A549 (cell line): ENCODE measurements around the gene COL19A1. TPM values are rescaled to one million over a fixed set of nuclear protein-coding genes. Genes with fewer than 3 reads are reported as not detected.

Source experiments
- ATAC-seq, 2 experiments: fragments of 200-7000 bp in 1 of 2; fragments of >200 bp in 1 of 2; cut with Nextera tagmentation in 1 of 2; cut with Tn5 transposase in 1 of 2; 3 replicates each; pipeline versions ENCODE4 v1.8.0 to v1.9.1; 2018 to 2020; ENCODE audit warnings: mild to moderate bottlenecking in 1 of 2, moderate library complexity in 1 of 2
- CTCF ChIA-PET: fragments of 300-600 bp; sonication (Branson Sonifier 250); formaldehyde crosslinking; extraction: SDS; loops from one replicate; lab custom pipeline; 2021; ENCODE audit warnings: antibody characterized with exemption, inconsistent platforms; lab: Yijun Ruan, JAX
- POLR2A ChIA-PET: fragments of 350-600 bp; formaldehyde crosslinking; extraction: SDS; loops from one replicate; lab custom pipeline; 2021; ENCODE audit warnings: antibody characterized with exemption, inconsistent platforms; lab: Yijun Ruan, JAX
- DNase-seq, 2 experiments: peaks; one replicate each; pipeline versions ENCODE4 v3.0.0 to v3.0.0-alpha.2; 2011 to 2016; ENCODE audit warnings: low read depth in 1 of 2, low spot score in 1 of 2
- FAIRE-seq: peaks from 2 replicates; lab custom pipeline; 2011; peaks lifted over from hg19 to GRCh38; lab: Jason Lieb, UNC
- H3K27ac ChIP-seq, 2 experiments: fragments of >200 bp; sonication (Bioruptor Twin); formaldehyde crosslinking; 3 replicates each; pipeline ENCODE4 v1.5.1; 2016 to 2017
- H3K4me1 ChIP-seq: fragments of >200 bp; sonication (Bioruptor Twin); formaldehyde crosslinking; 3 replicates; pipeline ENCODE4 v1.6.1; 2016
- H3K4me2 ChIP-seq: fragments of >200 bp; sonication (Bioruptor Twin); formaldehyde crosslinking; 3 replicates; pipeline ENCODE4 v1.6.1; 2016
- H3K4me3 ChIP-seq: fragments of >200 bp; sonication (Bioruptor Twin); formaldehyde crosslinking; 3 replicates; pipeline ENCODE4 v1.5.1; 2016
- H3K9me3 ChIP-seq: fragments of >200 bp; sonication (Bioruptor Twin); formaldehyde crosslinking; 3 replicates; pipeline ENCODE4 v1.6.1; 2016
- CBX2 ChIP-seq: fragments of 200-600 bp; sonication (generic); IDR thresholded peaks from 2 replicates; pipeline ENCODE4 v1.6.1; 2016; ENCODE audit warnings: low read depth, mild to moderate bottlenecking, borderline replicate concordance
- CBX8 ChIP-seq: fragments of 200-600 bp; sonication (generic); IDR thresholded peaks from 2 replicates; pipeline ENCODE4 v1.6.1; 2016
- CEBPB ChIP-seq, 2 experiments: fragments of >200 bp in 1 of 2; sonication (Bioruptor Twin) in 1 of 2; formaldehyde crosslinking in 1 of 2; IDR thresholded peaks; 2 replicates each; pipeline ENCODE4 v1.6.1; 2012 to 2016
- CHD2 ChIP-seq: fragments of 150-350 bp; IDR thresholded peaks from 2 replicates; pipeline ENCODE4 v1.6.1; 2014; ENCODE audit warnings: low read length; ENCODE audit not compliant: partially characterized antibody
- EP300 ChIP-seq, 2 experiments: fragments of >200 bp; sonication (Bioruptor Twin); formaldehyde crosslinking; IDR thresholded peaks; 2 replicates in 1 of 2; 3 replicates in 1 of 2; pipeline ENCODE4 v1.6.1; 2016 to 2017
- ESRRA ChIP-seq: fragments of 150-350 bp; IDR thresholded peaks from 2 replicates; pipeline ENCODE4 v1.6.1; 2014; ENCODE audit warnings: mild to moderate bottlenecking, low read length, borderline replicate concordance
- FOSB ChIP-seq: fragments of 250-450 bp; sonication (Bioruptor Pico); IDR thresholded peaks from 2 replicates; pipeline ENCODE4 v1.5.0; 2020; ENCODE audit warnings: mild to moderate bottlenecking, moderate library complexity
- HDAC2 ChIP-seq: fragments of 200-600 bp; sonication (generic); IDR thresholded peaks from 2 replicates; pipeline ENCODE4 v1.6.1; 2016
- HOXB13 ChIP-seq: fragments of 250-450 bp; sonication (Bioruptor Pico); IDR thresholded peaks from 2 replicates; pipeline ENCODE4 v1.5.0; 2020; ENCODE audit warnings: low read depth, mild to moderate bottlenecking, moderate library complexity
- JUN ChIP-seq, 2 experiments: fragments of >200 bp; sonication (Bioruptor Twin); formaldehyde crosslinking; IDR thresholded peaks; 2 replicates in 1 of 2; 3 replicates in 1 of 2; pipeline ENCODE4 v1.6.1; 2016 to 2017
- KDM1A ChIP-seq: fragments of 200-600 bp; sonication (generic); IDR thresholded peaks from 2 replicates; pipeline ENCODE4 v1.6.1; 2016; ENCODE audit warnings: low read depth, mild to moderate bottlenecking
- KDM5A ChIP-seq: fragments of 200-600 bp; sonication (generic); IDR thresholded peaks from 2 replicates; pipeline ENCODE4 v1.6.1; 2016; ENCODE audit warnings: antibody characterized with exemption, mild to moderate bottlenecking
- MAFK ChIP-seq: fragments of 450-650 bp; IDR thresholded peaks from 2 replicates; pipeline ENCODE4 v1.6.1; 2014; ENCODE audit not compliant: partially characterized antibody
- PHF8 ChIP-seq: fragments of 200-600 bp; sonication (generic); IDR thresholded peaks from 2 replicates; pipeline ENCODE4 v1.6.1; 2016; ENCODE audit warnings: low read depth, mild to moderate bottlenecking, antibody characterized with exemption, moderate library complexity, borderline replicate concordance
- POLR2A ChIP-seq: IDR thresholded peaks from 2 replicates; pipeline ENCODE4 v1.6.1; 2012; ENCODE audit warnings: mild to moderate bottlenecking, low read length
- POLR2AphosphoS2 ChIP-seq: conservative IDR thresholded peaks from 2 replicates; pipeline ENCODE4 v1.6.1; 2012; ENCODE audit warnings: low read length, improper control_type of control experiment, inconsistent platforms
- TFCP2L1 ChIP-seq: fragments of 250-450 bp; sonication (Bioruptor Pico); IDR thresholded peaks from 2 replicates; pipeline ENCODE4 v1.5.0; 2021; ENCODE audit warnings: mild to moderate bottlenecking
- ZC3H11A ChIP-seq: fragments of 450-650 bp; IDR thresholded peaks from 2 replicates; pipeline ENCODE4 v1.6.1; 2014; ENCODE audit warnings: antibody characterized with exemption, mild to moderate bottlenecking
- ZNF302 ChIP-seq: fragments of 250-450 bp; sonication (Bioruptor Pico); IDR thresholded peaks from 2 replicates; pipeline ENCODE4 v1.9.0; 2021; ENCODE audit warnings: inconsistent platforms, mild to moderate bottlenecking, moderate library complexity
- ZSCAN20 ChIP-seq: fragments of 250-450 bp; sonication (Bioruptor Pico); IDR thresholded peaks from 2 replicates; pipeline ENCODE4 v1.8.0; 2022; ENCODE audit warnings: mild to moderate bottlenecking, moderate library complexity
- WGBS: methylation state at CpG from one replicate; pipeline ENCODE4 v1.1.6; 2017; ENCODE audit errors: missing lambda C conversion rate; 5-methylcytosine and 5-hydroxymethylcytosine counted together
- polyA plus RNA-seq, 4 experiments: library from polyadenylated mRNA; depleted of rRNA in 3 of 4; stranded (reverse); fragments of >200 nt; fragmentation: RNase III in 1 of 4; extraction: RNeasy Plus Mini Kit Qiagen cat#74134 plus additional on column Dnase treatment in 1 of 4; gene quantifications; 2 replicates in 3 of 4; 3 replicates in 1 of 4; pipeline ENCODE4 v1.2.3, GENCODE V29; 2011 to 2017
- TF ChIP-seq, protein P1 (sequence below): IDR thresholded peaks from 2 replicates; pipeline ENCODE4 v1.6.1; 2012; ENCODE audit warnings: low read depth, borderline replicate concordance
- TF ChIP-seq, protein P2 (sequence below): IDR thresholded peaks from 2 replicates; pipeline ENCODE4 v1.6.1; 2012
- TF ChIP-seq, protein P3 (sequence below): fragments of >200 bp; sonication (Bioruptor Twin); formaldehyde crosslinking; IDR thresholded peaks from 3 replicates; pipeline ENCODE4 v1.6.1; 2016
- TF ChIP-seq, protein P4 (sequence below): fragments of >200 bp; sonication (Bioruptor Twin); formaldehyde crosslinking; IDR thresholded peaks from 2 replicates; pipeline ENCODE4 v1.6.1; 2016
- TF ChIP-seq, protein P5 (sequence below): fragments of 200-600 bp; sonication (generic); IDR thresholded peaks from 2 replicates; pipeline ENCODE4 v1.6.1; 2016; ENCODE audit warnings: antibody characterized with exemption, mild to moderate bottlenecking, moderate library complexity

The COL19A1 gene
- polyA plus RNA-seq, 2 of the 4 experiments (the other 2 are of a cell fraction) = not detected

DNA sequence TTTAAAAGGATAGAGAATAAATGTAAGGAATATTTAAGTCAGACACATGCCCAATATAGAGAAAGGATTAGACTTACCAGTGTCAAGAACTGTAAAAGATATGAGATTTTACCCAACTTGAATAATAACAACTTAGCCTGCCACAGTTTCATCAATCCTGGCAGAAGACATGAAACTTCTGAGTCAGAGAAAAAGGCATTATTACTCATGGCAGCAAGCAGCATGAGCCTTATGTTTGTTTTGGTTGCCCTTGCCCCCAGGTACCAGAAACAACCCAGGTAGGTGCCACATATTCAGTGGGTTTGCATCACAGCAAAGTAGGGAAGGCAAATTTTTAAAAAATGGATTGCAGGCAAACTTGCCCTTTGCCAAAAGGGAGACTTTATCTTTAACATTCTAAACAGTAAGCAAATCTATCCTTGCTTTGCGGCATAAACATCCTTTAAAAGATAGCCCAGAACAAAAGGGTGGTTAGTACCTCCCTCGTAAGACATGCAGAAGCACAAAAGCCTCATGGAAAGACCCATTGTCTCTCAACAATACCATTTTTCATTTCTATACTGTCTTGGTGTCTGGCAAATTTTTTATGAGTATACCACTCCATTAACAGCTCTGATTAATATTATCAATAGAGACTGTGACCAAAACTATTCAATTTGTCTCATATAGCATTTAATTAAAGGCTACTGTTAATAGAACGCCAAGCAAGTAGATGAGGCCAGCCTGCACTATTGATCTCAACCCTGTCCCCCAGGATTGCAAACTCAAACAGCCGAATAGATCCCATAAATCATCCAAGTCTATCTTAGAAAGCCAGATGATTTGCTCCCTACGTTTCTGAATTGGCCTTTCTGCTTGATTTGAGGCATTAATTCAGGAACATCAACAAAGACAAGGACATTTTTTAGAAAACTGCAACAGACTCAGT is 185.1 kb downstream of the COL19A1 start:
- DNase-seq (no peak), FAIRE-seq (no peak), ATAC-seq (no peak)
- POLR2A ChIA-PET = no interaction called here
- WGBS = 8% methylated on average over 5 of the region's 5 CpGs
- Histone ChIP-seq H3K4me3 (no peak overlapping the region), H3K4me2 (no peak overlapping the region), H3K9me3 (no peaks in the 10 kb centered on the region), H3K4me1 (no peaks in the 10 kb centered on the region), H3K27ac (no peak overlapping the region)
- TF ChIP-seq POLR2AphosphoS2 (no peak), KDM1A (no peak), FOSB (no peak)
- CTCF ChIA-PET = no interaction called here

DNA sequence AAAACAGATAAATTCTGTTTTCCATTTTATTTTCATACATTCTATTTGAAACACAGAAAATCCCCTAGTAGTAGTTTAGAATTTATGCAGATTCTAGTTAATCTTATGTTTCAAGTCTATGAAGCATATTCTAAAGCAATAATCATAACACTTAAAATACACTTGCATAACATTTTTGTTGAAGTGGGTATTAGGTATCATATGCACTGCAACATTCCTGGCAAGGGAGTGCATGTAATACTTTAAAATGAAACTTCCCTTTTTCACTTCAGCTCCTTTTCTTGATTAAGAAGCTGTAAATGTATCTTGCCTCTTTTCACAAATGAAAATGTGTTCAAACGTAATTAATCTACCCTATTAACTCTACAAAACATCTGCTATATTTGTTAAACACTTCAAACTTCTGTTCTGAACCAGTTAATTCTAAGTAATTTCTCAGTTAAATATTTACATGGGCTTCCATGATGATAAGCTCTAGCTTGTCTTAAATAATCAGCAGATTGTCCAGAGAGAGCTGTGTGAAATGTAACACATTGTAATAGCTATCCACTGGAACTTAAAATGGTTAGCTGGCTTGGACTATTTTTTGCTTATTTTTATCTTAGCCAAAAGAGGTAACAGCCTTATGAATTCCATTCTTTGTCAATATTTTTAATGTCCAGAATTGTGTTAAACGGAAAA is 192.8 kb downstream of the COL19A1 start:
- ChIA-PET CTCF (no interaction called here), POLR2A (no interaction called here)
- FAIRE-seq = no peak
- no peak for ATAC-seq
- Histone ChIP-seq H3K4me2 (no peak overlapping the region), H3K27ac (no peak overlapping the region), H3K4me1 (no peaks in the 10 kb centered on the region), H3K4me3 (no peak overlapping the region), H3K9me3 (no peaks in the 10 kb centered on the region)
- TF ChIP-seq ESRRA (no peak), EP300 (IDR thresholded peaks at IDR 0.05) (no peak), ZSCAN20 (CRISPR knock-in tag) (no peak), HOXB13 (CRISPR knock-in tag) (no peak), PHF8 (no peak), CBX2 (no peak)
- DNase-seq = no peak
- 2% methylated on average over 2 of the region's 2 CpGs for WGBS

DNA sequence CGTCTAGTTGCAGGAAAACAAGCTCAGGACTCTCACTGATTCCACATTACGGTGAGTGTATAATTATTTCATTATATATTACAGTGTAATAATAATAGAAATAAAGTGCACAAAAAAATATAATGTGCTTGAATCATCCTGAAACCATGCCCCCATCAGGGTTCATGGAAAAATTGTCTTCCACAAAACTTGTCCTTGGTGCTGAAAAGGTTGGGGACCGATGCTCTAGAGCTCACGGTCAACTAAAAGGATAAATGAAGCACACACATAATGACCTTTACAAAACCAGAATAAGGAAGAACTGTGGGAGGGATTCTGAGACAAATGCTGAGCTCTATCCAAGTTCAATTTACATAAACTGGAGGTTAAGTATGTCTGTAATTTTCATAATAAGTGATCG is 194.3 kb downstream of the COL19A1 start:
- H3K27ac ChIP-seq = no peak overlapping the region
- CTCF ChIA-PET = no interaction called here
- FAIRE-seq = no peak
- WGBS = 48% methylated on average over 5 of the region's 5 CpGs
- H3K4me3 ChIP-seq = no peak overlapping the region
- H3K4me2 ChIP-seq = no peak overlapping the region
- ATAC-seq = no peak
- POLR2A ChIA-PET = no interaction called here
- TF ChIP-seq POLR2A = no peak
- TF ChIP-seq CBX8 = no peak
- TF ChIP-seq TFCP2L1 = no peak
- no peak for TF ChIP-seq ZNF302 (CRISPR knock-in tag)
- TF ChIP-seq, protein P1, sequence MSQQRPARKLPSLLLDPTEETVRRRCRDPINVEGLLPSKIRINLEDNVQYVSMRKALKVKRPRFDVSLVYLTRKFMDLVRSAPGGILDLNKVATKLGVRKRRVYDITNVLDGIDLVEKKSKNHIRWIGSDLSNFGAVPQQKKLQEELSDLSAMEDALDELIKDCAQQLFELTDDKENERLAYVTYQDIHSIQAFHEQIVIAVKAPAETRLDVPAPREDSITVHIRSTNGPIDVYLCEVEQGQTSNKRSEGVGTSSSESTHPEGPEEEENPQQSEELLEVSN = no peak
- TF ChIP-seq KDM5A = no peak
- TF ChIP-seq CEBPB (IDR thresholded peaks at IDR 0.05) = no peak
- no peak for TF ChIP-seq HDAC2
- TF ChIP-seq, protein P2, sequence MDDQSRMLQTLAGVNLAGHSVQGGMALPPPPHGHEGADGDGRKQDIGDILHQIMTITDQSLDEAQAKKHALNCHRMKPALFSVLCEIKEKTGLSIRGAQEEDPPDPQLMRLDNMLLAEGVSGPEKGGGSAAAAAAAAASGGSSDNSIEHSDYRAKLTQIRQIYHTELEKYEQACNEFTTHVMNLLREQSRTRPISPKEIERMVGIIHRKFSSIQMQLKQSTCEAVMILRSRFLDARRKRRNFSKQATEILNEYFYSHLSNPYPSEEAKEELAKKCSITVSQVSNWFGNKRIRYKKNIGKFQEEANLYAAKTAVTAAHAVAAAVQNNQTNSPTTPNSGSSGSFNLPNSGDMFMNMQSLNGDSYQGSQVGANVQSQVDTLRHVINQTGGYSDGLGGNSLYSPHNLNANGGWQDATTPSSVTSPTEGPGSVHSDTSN = no peak
- TF ChIP-seq, all 56 proteins: peak for 0
- Histone ChIP-seq H3K9me3 (no peaks in the 10 kb centered on the region), H3K4me1 (no peaks in the 10 kb centered on the region)
- no peak for DNase-seq

DNA sequence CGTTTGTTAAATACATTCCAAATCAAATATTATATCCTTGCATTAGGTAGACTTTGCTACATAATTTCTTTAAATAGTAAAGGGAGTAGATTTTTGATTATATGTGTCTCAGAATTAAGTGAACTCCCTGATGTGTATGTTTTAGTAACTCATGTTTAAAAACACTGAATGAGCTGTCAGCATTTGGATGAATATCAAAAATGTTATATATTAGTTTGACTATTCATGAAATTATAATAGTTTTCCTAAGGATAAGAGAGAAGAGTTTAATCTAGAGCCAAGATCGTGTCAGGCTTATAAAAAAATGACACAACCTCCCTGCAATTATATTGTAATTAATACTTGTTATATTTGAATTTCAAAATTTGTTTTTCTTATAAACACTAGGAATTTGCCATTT is 195.2 kb downstream of the COL19A1 start:
- FAIRE-seq = no peak
- Histone ChIP-seq H3K9me3 (no peaks in the 10 kb centered on the region), H3K4me1 (no peaks in the 10 kb centered on the region), H3K4me2 (no peak overlapping the region), H3K27ac (no peak overlapping the region), H3K4me3 (no peak overlapping the region)
- POLR2A ChIA-PET = no interaction called here
- ATAC-seq = no peak
- CTCF ChIA-PET = no interaction called here
- WGBS = 27% methylated on average over 2 of the region's 2 CpGs
- DNase-seq = no peak
- TF ChIP-seq, protein P3, sequence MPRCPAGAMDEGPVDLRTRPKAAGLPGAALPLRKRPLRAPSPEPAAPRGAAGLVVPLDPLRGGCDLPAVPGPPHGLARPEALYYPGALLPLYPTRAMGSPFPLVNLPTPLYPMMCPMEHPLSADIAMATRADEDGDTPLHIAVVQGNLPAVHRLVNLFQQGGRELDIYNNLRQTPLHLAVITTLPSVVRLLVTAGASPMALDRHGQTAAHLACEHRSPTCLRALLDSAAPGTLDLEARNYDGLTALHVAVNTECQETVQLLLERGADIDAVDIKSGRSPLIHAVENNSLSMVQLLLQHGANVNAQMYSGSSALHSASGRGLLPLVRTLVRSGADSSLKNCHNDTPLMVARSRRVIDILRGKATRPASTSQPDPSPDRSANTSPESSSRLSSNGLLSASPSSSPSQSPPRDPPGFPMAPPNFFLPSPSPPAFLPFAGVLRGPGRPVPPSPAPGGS = no peak
- TF ChIP-seq CHD2 (no peak), KDM1A (no peak), JUN (IDR thresholded peaks at IDR 0.05) (no peak), CEBPB (IDR thresholded peaks at IDR 0.05) (no peak), MAFK (no peak), ZC3H11A (no peak)
- TF ChIP-seq, protein P4, sequence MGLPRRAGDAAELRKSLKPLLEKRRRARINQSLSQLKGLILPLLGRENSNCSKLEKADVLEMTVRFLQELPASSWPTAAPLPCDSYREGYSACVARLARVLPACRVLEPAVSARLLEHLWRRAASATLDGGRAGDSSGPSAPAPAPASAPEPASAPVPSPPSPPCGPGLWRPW = no peak
- TF ChIP-seq, protein P5, sequence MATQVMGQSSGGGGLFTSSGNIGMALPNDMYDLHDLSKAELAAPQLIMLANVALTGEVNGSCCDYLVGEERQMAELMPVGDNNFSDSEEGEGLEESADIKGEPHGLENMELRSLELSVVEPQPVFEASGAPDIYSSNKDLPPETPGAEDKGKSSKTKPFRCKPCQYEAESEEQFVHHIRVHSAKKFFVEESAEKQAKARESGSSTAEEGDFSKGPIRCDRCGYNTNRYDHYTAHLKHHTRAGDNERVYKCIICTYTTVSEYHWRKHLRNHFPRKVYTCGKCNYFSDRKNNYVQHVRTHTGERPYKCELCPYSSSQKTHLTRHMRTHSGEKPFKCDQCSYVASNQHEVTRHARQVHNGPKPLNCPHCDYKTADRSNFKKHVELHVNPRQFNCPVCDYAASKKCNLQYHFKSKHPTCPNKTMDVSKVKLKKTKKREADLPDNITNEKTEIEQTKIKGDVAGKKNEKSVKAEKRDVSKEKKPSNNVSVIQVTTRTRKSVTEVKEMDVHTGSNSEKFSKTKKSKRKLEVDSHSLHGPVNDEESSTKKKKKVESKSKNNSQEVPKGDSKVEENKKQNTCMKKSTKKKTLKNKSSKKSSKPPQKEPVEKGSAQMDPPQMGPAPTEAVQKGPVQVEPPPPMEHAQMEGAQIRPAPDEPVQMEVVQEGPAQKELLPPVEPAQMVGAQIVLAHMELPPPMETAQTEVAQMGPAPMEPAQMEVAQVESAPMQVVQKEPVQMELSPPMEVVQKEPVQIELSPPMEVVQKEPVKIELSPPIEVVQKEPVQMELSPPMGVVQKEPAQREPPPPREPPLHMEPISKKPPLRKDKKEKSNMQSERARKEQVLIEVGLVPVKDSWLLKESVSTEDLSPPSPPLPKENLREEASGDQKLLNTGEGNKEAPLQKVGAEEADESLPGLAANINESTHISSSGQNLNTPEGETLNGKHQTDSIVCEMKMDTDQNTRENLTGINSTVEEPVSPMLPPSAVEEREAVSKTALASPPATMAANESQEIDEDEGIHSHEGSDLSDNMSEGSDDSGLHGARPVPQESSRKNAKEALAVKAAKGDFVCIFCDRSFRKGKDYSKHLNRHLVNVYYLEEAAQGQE = no peak
